Stomach (tissue), 9 donors: ENCODE results near the gene RYR3. TPM values are rescaled to one million over a fixed set of nuclear protein-coding genes. Genes with fewer than 3 reads are reported as not detected.

Experiments used
- DNase-seq, 2 donors: peaks; one replicate each; pipeline versions ENCODE4 v3.0.0 to v3.0.0-alpha.2; 2013 to 2019
- H3K27ac ChIP-seq, 5 donors: fragments of 200-600 bp in 4 of 5; sonication (generic) in 4 of 5; one replicate each; pipeline ENCODE4 v1.5.1; 2013 to 2019; ENCODE audit warnings: mild to moderate bottlenecking in 1 of 5, moderate library complexity in 1 of 5
- H3K27me3 ChIP-seq, 3 donors: fragments of 200-600 bp; sonication (generic); one replicate each; pipeline ENCODE4 v1.5.1; 2017 to 2019; ENCODE audit warnings: mixed run types in 1 of 3
- H3K36me3 ChIP-seq, 4 donors: fragments of 200-600 bp; sonication (generic); 1 replicate in 3 of 4; 2 replicates in 1 of 4; pipeline ENCODE4 v1.5.1; 2016 to 2019
- H3K4me1 ChIP-seq, 4 donors: fragments of 200-600 bp; sonication (generic); one replicate each; pipeline ENCODE4 v1.5.1; 2016 to 2019
- H3K4me3 ChIP-seq, 4 donors: fragments of 200-600 bp; sonication (generic) in 3 of 4; one replicate each; pipeline ENCODE4 v1.5.1; 2016 to 2019; ENCODE audit warnings: mild to moderate bottlenecking in 1 of 4
- H3K9me3 ChIP-seq, 4 donors: fragments of 200-600 bp; sonication (generic); one replicate each; pipeline ENCODE4 v1.5.1; 2016 to 2019
- CTCF ChIP-seq, 7 experiments: fragments of 450-650 bp in 4 of 7; fragments of 200-600 bp in 3 of 7; sonication (generic) in 3 of 7; IDR thresholded peaks; one replicate each; pipeline ENCODE4 v1.5.1; 2016 to 2019; ENCODE audit warnings: antibody characterized with exemption in 7 of 7, control low read depth in 2 of 7, mild to moderate bottlenecking in 1 of 7
- EP300 ChIP-seq: sonication (generic); formaldehyde crosslinking; IDR thresholded peaks from one replicate; pipeline ENCODE4 v1.6.1; 2017; ENCODE audit warnings: antibody characterized with exemption
- POLR2A ChIP-seq, 4 donors: fragments of 450-650 bp; IDR thresholded peaks; one replicate each; pipeline ENCODE4 v1.6.1; 2016; ENCODE audit warnings: antibody characterized with exemption in 4 of 4, control low read depth in 2 of 4, mild to moderate bottlenecking in 1 of 4, moderate library complexity in 1 of 4
- POLR2AphosphoS5 ChIP-seq, 3 donors: sonication (generic); formaldehyde crosslinking; IDR thresholded peaks; one replicate each; pipeline ENCODE4 v1.6.1; 2016; ENCODE audit warnings: antibody characterized with exemption in 3 of 3
- WGBS, 5 donors: extraction: QIAGEN DNeasy Blood & Tissue Kit in 3 of 5; methylation state at CpG; one replicate each; pipeline versions ENCODE4 v1.1.5 to v1.1.7; 2013 to 2018; 5-methylcytosine and 5-hydroxymethylcytosine counted together
- intact Hi-C: fragments of 100-400 bp; cut with DNase I; formaldehyde crosslinking; loops from one replicate; pipeline ENCODE4 v1.15.1; 2023; ENCODE audit warnings: low total_unique reads
- polyA plus RNA-seq, 3 donors: library from polyadenylated mRNA; stranded (reverse); fragments of 200-250 nt; gene quantifications; one replicate each; pipeline ENCODE4 v1.2.3, GENCODE V29; 2013
- total RNA-seq, 5 donors: library from RNA; depleted of rRNA; stranded (reverse); fragments of >200 nt; gene quantifications; one replicate each; pipeline versions ENCODE4 v1.1.0 to v1.2.3, GENCODE V29; 2014 to 2016
- donor health status: healthy with polysubstance abuse.
- donor health status: Bipolar disorder and iron deficiency.
- donor health status: healthy.

RYR3 gene
- total and polyA plus RNA-seq, 8 donors, result 0.12 to 36.2 (median 4.0) TPM

GRCh38 chr15:33858836-33859235 lies 548.1 kb downstream of the RYR3 start:
- H3K27me3 ChIP-seq, result no peaks in the 10 kb centered on the region
- WGBS, 5 donors, result 90 to 96% (median 91%) methylated on average over 6 of the region's 6 CpGs
- no peaks in the 10 kb centered on the region for H3K4me1 ChIP-seq
- intact Hi-C loops, result no loop called here
- no peak for DNase-seq
- no peaks in the 10 kb centered on the region for H3K9me3 ChIP-seq
- no peak overlapping the region for H3K27ac ChIP-seq
- peaks cover 0 to 52% (median 36%) of the 10 kb centered on the region in 4 donors for H3K36me3 ChIP-seq
- TF ChIP-seq EP300, result no peak
- TF ChIP-seq CTCF (IDR thresholded peaks at IDR 0.05), result no peak
- TF ChIP-seq POLR2AphosphoS5 (IDR thresholded peaks at IDR 0.05), result no peak
- no peak overlapping the region for H3K4me3 ChIP-seq

DNA sequence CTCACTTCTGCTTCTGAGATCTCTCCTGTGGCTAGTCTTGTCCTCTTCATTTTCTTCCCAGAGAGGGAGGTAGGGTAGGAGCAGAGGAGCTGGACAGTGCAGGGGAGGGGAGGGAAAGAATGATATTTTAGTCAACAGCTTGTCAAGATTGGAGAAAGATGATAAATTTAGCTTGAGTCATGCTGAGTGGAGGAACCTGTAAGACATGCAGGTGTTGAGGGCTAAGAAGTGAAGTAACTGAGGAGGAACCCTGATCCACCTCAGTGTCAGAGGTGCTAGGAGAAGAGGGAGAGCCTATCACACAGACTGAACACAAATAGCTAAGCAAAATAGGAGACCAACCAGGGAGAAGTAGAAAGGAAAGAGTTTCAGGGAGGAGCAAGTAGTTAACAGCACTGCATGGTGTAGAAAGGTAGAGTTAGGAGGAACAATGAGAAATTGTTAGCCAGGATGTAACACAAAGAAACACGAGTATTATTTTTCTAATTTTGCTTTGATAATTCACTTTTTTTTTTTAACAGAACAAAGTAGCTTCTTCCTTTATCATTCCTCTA lies 549.3 kb downstream of the RYR3 start:
- no peak for TF ChIP-seq CTCF (IDR thresholded peaks at IDR 0.05)
- TF ChIP-seq EP300, result no peak
- no peak for TF ChIP-seq POLR2A (IDR thresholded peaks at IDR 0.05)
- no peak for TF ChIP-seq POLR2AphosphoS5 (IDR thresholded peaks at IDR 0.05)
- 65 to 87% (median 74%) methylated on average over 1 of the region's 1 CpG for WGBS, 5 donors
- H3K4me1 ChIP-seq, result no peaks in the 10 kb centered on the region
- H3K36me3 ChIP-seq, result peaks cover 0 to 60% (median 41%) of the 10 kb centered on the region in 4 donors
- no peaks in the 10 kb centered on the region for H3K27me3 ChIP-seq
- intact Hi-C loops, result no loop called here
- H3K27ac ChIP-seq, result no peak overlapping the region
- H3K9me3 ChIP-seq, result no peaks in the 10 kb centered on the region
- DNase-seq, result no peak
- no peak overlapping the region for H3K4me3 ChIP-seq

GRCh38 chr15:33860754-33861153 lies 550.0 kb downstream of the RYR3 start:
- no peak for DNase-seq
- TF ChIP-seq EP300 (no peak), POLR2A (IDR thresholded peaks at IDR 0.05) (no peak), POLR2AphosphoS5 (IDR thresholded peaks at IDR 0.05) (no peak), CTCF (IDR thresholded peaks at IDR 0.05) (no peak)
- H3K36me3 ChIP-seq, result peaks cover 0 to 63% (median 45%) of the 10 kb centered on the region in 4 donors
- no peaks in the 10 kb centered on the region for H3K27me3 ChIP-seq
- 92 to 94% (median 93%) methylated on average over 3 of the region's 3 CpGs for WGBS, 5 donors
- intact Hi-C loops, result no loop called here
- no peak overlapping the region for H3K27ac ChIP-seq
- H3K4me1 ChIP-seq, result peaks cover 0 to 6% (median under 1%) of the 10 kb centered on the region in 4 donors
- no peak overlapping the region for H3K4me3 ChIP-seq
- H3K9me3 ChIP-seq, result no peaks in the 10 kb centered on the region

DNA sequence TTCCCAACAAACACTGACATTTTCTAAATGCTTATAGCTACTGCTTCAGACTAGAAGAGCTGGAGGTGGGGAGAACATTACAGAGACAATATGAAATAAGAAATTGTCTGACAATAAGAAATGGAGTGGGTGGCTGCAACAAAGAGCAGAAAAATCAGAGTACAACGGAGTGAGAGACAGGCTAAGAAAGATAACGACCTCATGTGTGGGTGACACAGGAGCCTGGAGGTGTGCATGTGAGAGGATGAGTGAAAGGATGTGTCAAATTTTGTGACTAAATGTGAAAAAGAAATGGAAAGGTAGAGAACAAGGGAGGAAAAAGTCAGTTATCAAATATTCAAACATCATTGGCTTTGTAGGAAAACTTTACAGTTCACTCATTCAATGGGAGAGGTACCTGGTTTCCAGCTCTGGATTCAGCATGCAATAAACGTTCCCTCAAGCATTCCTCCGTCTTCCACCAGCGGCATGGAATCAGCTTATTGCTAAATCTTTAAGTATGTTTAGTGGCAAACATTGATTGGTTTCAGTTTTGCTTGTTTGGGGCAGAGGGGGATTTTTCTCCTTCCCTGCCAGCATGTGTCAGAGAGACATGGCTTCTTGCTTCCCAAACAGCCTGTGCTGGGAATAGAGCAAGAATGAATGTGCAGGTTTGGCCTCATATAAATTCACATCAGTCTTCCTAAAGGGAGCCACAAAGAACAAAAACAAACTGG lies 553.8 kb downstream of the RYR3 start:
- Histone ChIP-seq H3K36me3 (peaks cover 0 to 51% (median 43%) of the 10 kb centered on the region in 4 donors), H3K27ac (peak overlapping the region in 1 of 5 donors; percentile 28), H3K9me3 (no peaks in the 10 kb centered on the region), H3K27me3 (no peaks in the 10 kb centered on the region), H3K4me1 (peaks cover 0 to 8% (median 3%) of the 10 kb centered on the region in 4 donors), H3K4me3 (no peak overlapping the region)
- TF ChIP-seq POLR2A (IDR thresholded peaks at IDR 0.05), result no peak
- no peak for TF ChIP-seq EP300
- no peak for TF ChIP-seq CTCF (IDR thresholded peaks at IDR 0.05)
- no peak for TF ChIP-seq POLR2AphosphoS5 (IDR thresholded peaks at IDR 0.05)
- no peak for DNase-seq
- 75 to 87% (median 82%) methylated on average over 5 of the region's 5 CpGs for WGBS, 5 donors
- intact Hi-C loops, result no loop called here
